GM06990 (cell line): ENCODE measurements around the gene CNKSR2.

ENCODE experiments used
- DNase-seq: peaks from one replicate; pipeline ENCODE4 v3.0.0-alpha.2; 2011; ENCODE audit not compliant: insufficient read length; ENCODE audit errors: extremely low read depth
- H3K27me3 ChIP-seq: replicated peaks from 2 replicates; pipeline ENCODE4 v1.6.0; 2011; ENCODE audit warnings: low read length; ENCODE audit not compliant: control insufficient read depth, insufficient read depth
- H3K36me3 ChIP-seq: 2 replicates; pipeline ENCODE4 v1.5.1; 2011; ENCODE audit warnings: low read length; ENCODE audit not compliant: control insufficient read depth, insufficient read depth
- H3K4me3 ChIP-seq: replicated peaks from 2 replicates; pipeline ENCODE4 v1.5.1; 2011; ENCODE audit warnings: low read depth, mild to moderate bottlenecking, control low read depth, low read length
- CTCF ChIP-seq: IDR thresholded peaks from 2 replicates; pipeline ENCODE4 v1.5.1; 2011; ENCODE audit warnings: low read length, control low read depth, mild to moderate bottlenecking, inconsistent platforms; ENCODE audit not compliant: insufficient read depth, poor library complexity, severe bottlenecking

The CNKSR2 gene

GRCh38 chrX:21373637-21374162 is 518 bp upstream of the CNKSR2 start:
- Histone ChIP-seq H3K36me3 (no peaks in the 10 kb centered on the region), H3K27me3 (no peaks in the 10 kb centered on the region), H3K4me3 (peak overlapping the region; percentile 37)
- no peak for DNase-seq
- no peak for TF ChIP-seq CTCF

GRCh38 chrX:21374994-21375707 is 933 bp downstream of the CNKSR2 start:
- no peaks in the 10 kb centered on the region for H3K27me3 ChIP-seq
- DNase-seq: peak; percentile 3
- H3K36me3 ChIP-seq: no peaks in the 10 kb centered on the region
- peak overlapping the region; percentile 53 for H3K4me3 ChIP-seq
- no peak for TF ChIP-seq CTCF

GRCh38 chrX:21375708-21376009 is 1.4 kb downstream of the CNKSR2 start:
- H3K4me3 ChIP-seq: no peak overlapping the region
- no peak for DNase-seq
- no peaks in the 10 kb centered on the region for H3K36me3 ChIP-seq
- H3K27me3 ChIP-seq: no peaks in the 10 kb centered on the region
- no peak for TF ChIP-seq CTCF

GRCh38 chrX:21376636-21377035 is 2.4 kb downstream of the CNKSR2 start:
- no peak for DNase-seq
- no peak overlapping the region for H3K4me3 ChIP-seq
- no peaks in the 10 kb centered on the region for H3K27me3 ChIP-seq
- no peaks in the 10 kb centered on the region for H3K36me3 ChIP-seq
- no peak for TF ChIP-seq CTCF

GRCh38 chrX:21379991-21380390 is 5.8 kb downstream of the CNKSR2 start:
- TF ChIP-seq CTCF: no peak
- DNase-seq: no peak
- Histone ChIP-seq H3K36me3 (no peaks in the 10 kb centered on the region), H3K27me3 (no peaks in the 10 kb centered on the region), H3K4me3 (no peak overlapping the region)

- no peak for DNase-seq
- peak; percentile 12 for TF ChIP-seq CTCF
- Histone ChIP-seq H3K27me3 (no peaks in the 10 kb centered on the region), H3K4me3 (no peak overlapping the region), H3K36me3 (no peaks in the 10 kb centered on the region)
These were observed 8.5 kb downstream of the CNKSR2 start for GRCh38 chrX:21382715-21383114.
